CD14-positive monocyte (primary cell): ENCODE data around the gene CALB2. TPM values are rescaled to one million over a fixed set of nuclear protein-coding genes. Genes with fewer than 3 reads are reported as not detected.

Experiments
- DNase-seq, 3 donors: peaks; one replicate each; pipeline ENCODE4 v3.0.0-alpha.2; 2011 to 2022
- H2AFZ ChIP-seq: 2 replicates; pipeline ENCODE4 v1.6.0; 2012; ENCODE audit warnings: mild to moderate bottlenecking, low read depth, low read length, inconsistent platforms; ENCODE audit not compliant: insufficient read depth, poor library complexity, severe bottlenecking
- H3K27ac ChIP-seq, 2 donors: 1 replicate in 1 of 2; 2 replicates in 1 of 2; pipeline ENCODE4 v1.5.1; 2012 to 2013; ENCODE audit warnings: low read length in 2 of 2, control low read depth in 1 of 2, inconsistent platforms in 1 of 2, low read depth in 1 of 2, mild to moderate bottlenecking in 1 of 2
- H3K27me3 ChIP-seq, 2 donors: one replicate each; pipeline versions ENCODE4 v1.6.0 to v1.6.1; 2011 to 2013; ENCODE audit warnings: low read length in 2 of 2; ENCODE audit not compliant: control insufficient read depth in 2 of 2, insufficient read depth in 2 of 2
- H3K36me3 ChIP-seq, 2 donors: replicated peaks in 1 of 2; 1 replicate in 1 of 2; 2 replicates in 1 of 2; pipeline versions ENCODE4 v1.5.1 to v1.6.1; 2012 to 2013; ENCODE audit warnings: low read length in 2 of 2, control low read depth in 1 of 2, inconsistent platforms in 1 of 2, mild to moderate bottlenecking in 1 of 2; ENCODE audit not compliant: insufficient read depth in 2 of 2, control insufficient read depth in 1 of 2
- H3K4me1 ChIP-seq, 2 donors: 1 replicate in 1 of 2; 2 replicates in 1 of 2; pipeline versions ENCODE4 v1.5.1 to v1.6.1; 2012 to 2013; ENCODE audit warnings: low read length in 2 of 2, control low read depth in 1 of 2, inconsistent platforms in 1 of 2, mild to moderate bottlenecking in 1 of 2, moderate library complexity in 1 of 2; ENCODE audit not compliant: insufficient read depth in 2 of 2, control insufficient read depth in 1 of 2
- H3K4me2 ChIP-seq: replicated peaks from 2 replicates; pipeline ENCODE3; 2012; ENCODE audit warnings: low read length, moderate library complexity, mild to moderate bottlenecking; ENCODE audit not compliant: poor library complexity, severe bottlenecking; ENCODE audit errors: extremely low read depth
- H3K4me3 ChIP-seq, 3 experiments: fragments of 200-600 bp in 1 of 3; sonication (generic) in 1 of 3; replicated peaks in 1 of 3; 1 replicate in 2 of 3; 2 replicates in 1 of 3; pipeline ENCODE4 v1.5.1; 2011 to 2013; ENCODE audit warnings: low read length in 3 of 3, mild to moderate bottlenecking in 3 of 3, control low read depth in 2 of 3, low read depth in 2 of 3, inconsistent platforms in 1 of 3, moderate library complexity in 1 of 3
- H3K79me2 ChIP-seq: 2 replicates; pipeline ENCODE4 v1.6.0; 2012; ENCODE audit warnings: mild to moderate bottlenecking, control low read depth, inconsistent platforms, low read length, moderate library complexity; ENCODE audit not compliant: insufficient read depth
- H3K9ac ChIP-seq: 2 replicates; pipeline ENCODE4 v1.6.0; 2017; ENCODE audit warnings: low read length, mild to moderate bottlenecking; ENCODE audit not compliant: insufficient read depth, poor library complexity, severe bottlenecking
- H3K9me3 ChIP-seq, 2 donors: replicated peaks in 1 of 2; 1 replicate in 1 of 2; 2 replicates in 1 of 2; pipeline versions ENCODE4 v1.5.1 to v1.6.1; 2012 to 2013; ENCODE audit warnings: low read length in 2 of 2, control low read depth in 1 of 2; ENCODE audit not compliant: control insufficient read depth in 1 of 2, insufficient read depth in 1 of 2
- H4K20me1 ChIP-seq: 2 replicates; pipeline ENCODE4 v1.6.0; 2012; ENCODE audit warnings: mild to moderate bottlenecking, low read length, control low read depth, moderate library complexity; ENCODE audit not compliant: insufficient read depth
- H3K27ac Mint-ChIP-seq, 7 donors: one replicate each; pipeline ENCODE4 v1.8.0; 2020; ENCODE audit warnings: mild to moderate bottlenecking in 7 of 7, mixed read lengths in 7 of 7, moderate library complexity in 6 of 7, inconsistent platforms in 2 of 7
- H3K27me3 Mint-ChIP-seq, 3 donors: one replicate each; pipeline ENCODE4 v1.8.0; 2021 to 2022; ENCODE audit warnings: low read depth in 3 of 3, mild to moderate bottlenecking in 3 of 3, mixed read lengths in 3 of 3, moderate library complexity in 3 of 3, inconsistent platforms in 1 of 3
- H3K36me3 Mint-ChIP-seq, 2 donors: one replicate each; pipeline ENCODE4 v1.8.0; 2020; ENCODE audit warnings: mixed read lengths in 2 of 2, inconsistent platforms in 1 of 2, mild to moderate bottlenecking in 1 of 2
- H3K4me1 Mint-ChIP-seq: one replicate; pipeline ENCODE4 v1.8.0; 2020; ENCODE audit warnings: mild to moderate bottlenecking, mixed read lengths
- H3K4me3 Mint-ChIP-seq, 2 donors: one replicate each; pipeline ENCODE4 v1.8.0; 2020; ENCODE audit warnings: mild to moderate bottlenecking in 2 of 2, mixed read lengths in 2 of 2, moderate library complexity in 1 of 2
- H3K9me3 Mint-ChIP-seq, 7 donors: one replicate each; pipeline ENCODE4 v1.8.0; 2020 to 2022; ENCODE audit warnings: mixed read lengths in 7 of 7, mild to moderate bottlenecking in 6 of 7, moderate library complexity in 6 of 7, inconsistent platforms in 2 of 7
- WGBS: methylation state at CpG from one replicate; pipeline ENCODE4 v1.1.5; 2013; ENCODE audit warnings: missing lambda C conversion rate; ENCODE audit not compliant: insufficient coverage; 5-methylcytosine and 5-hydroxymethylcytosine counted together
- intact Hi-C, 2 donors: fragments of 100-400 bp; cut with micrococcal nuclease; formaldehyde crosslinking; loops; one replicate each; pipeline versions ENCODE4 v1.15.0 to v1.15.1; 2023
- polyA plus RNA-seq, 3 donors: library from polyadenylated mRNA; depleted of rRNA in 1 of 3; unstranded in 2 of 3; stranded (reverse) in 1 of 3; fragments of 300-500 nt in 2 of 3; fragments of >200 nt in 1 of 3; fragmentation: Illumina TruSeq in 2 of 3; gene quantifications; 1 replicate in 2 of 3; 2 replicates in 1 of 3; pipeline ENCODE4 v1.2.3, GENCODE V29; 2012 to 2021
- TF ChIP-seq, protein P1 (sequence below): fragments of 200-600 bp; IDR thresholded peaks from one replicate; pipeline ENCODE4 v1.8.0; 2022; ENCODE audit warnings: antibody characterized with exemption, mild to moderate bottlenecking

The CALB2 gene
- polyA plus RNA-seq, 3 donors = not detected

DNA sequence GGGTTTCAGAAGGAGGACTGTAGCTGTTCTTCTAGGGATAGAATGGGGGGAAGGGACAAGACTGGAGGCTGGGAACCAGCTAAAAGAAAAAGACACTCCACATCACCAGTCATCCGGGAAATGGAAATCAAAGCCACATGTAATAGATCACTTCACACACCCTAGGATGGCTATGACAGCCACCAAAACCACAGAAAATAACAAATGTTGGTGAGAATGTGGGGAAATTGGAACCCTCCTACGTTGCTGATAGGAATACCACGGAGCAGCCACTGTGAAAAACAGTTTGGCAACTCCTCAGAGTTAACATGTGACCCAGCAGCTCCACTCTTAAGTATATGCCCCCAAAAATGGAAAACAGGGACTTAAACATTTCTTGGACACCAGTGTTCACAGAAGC is 81.0 kb downstream of the CALB2 start:
- intact Hi-C loops = no loop called here
- Mint-ChIP-seq H3K4me3 (no peak overlapping the region), H3K4me1 (no peaks in the 10 kb centered on the region), H3K36me3 (no peaks in the 10 kb centered on the region), H3K27ac (no peak overlapping the region), H3K27me3 (peaks cover 9 to 18% (median 12%) of the 10 kb centered on the region in 3 donors), H3K9me3 (peaks cover 16 to 43% (median 30%) of the 10 kb centered on the region in 7 donors)
- Histone ChIP-seq H3K9me3 (peaks cover 25 to 36% of the 10 kb centered on the region in 2 donors), H3K4me3 (no peak overlapping the region), H3K79me2 (no peaks in the 10 kb centered on the region), H3K9ac (no peak overlapping the region), H2AFZ (no peak overlapping the region), H3K4me1 (no peaks in the 10 kb centered on the region), H3K36me3 (no peaks in the 10 kb centered on the region), H3K27me3 (peaks cover 0 to 2% of the 10 kb centered on the region in 2 donors), H4K20me1 (no peaks in the 10 kb centered on the region), H3K4me2 (no peak overlapping the region), H3K27ac (no peak overlapping the region)
- TF ChIP-seq, protein P1, sequence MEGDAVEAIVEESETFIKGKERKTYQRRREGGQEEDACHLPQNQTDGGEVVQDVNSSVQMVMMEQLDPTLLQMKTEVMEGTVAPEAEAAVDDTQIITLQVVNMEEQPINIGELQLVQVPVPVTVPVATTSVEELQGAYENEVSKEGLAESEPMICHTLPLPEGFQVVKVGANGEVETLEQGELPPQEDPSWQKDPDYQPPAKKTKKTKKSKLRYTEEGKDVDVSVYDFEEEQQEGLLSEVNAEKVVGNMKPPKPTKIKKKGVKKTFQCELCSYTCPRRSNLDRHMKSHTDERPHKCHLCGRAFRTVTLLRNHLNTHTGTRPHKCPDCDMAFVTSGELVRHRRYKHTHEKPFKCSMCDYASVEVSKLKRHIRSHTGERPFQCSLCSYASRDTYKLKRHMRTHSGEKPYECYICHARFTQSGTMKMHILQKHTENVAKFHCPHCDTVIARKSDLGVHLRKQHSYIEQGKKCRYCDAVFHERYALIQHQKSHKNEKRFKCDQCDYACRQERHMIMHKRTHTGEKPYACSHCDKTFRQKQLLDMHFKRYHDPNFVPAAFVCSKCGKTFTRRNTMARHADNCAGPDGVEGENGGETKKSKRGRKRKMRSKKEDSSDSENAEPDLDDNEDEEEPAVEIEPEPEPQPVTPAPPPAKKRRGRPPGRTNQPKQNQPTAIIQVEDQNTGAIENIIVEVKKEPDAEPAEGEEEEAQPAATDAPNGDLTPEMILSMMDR = no peak
- DNase-seq = no peak
- WGBS = no CpG with 5 or more reads among the region's 3 CpGs

Other genes starting within 250 kb of the CALB2 start
- gene HYDIN, start 128.0 kb upstream of the CALB2 start, polyA plus RNA-seq = not detected
- gene CMTR2, start 69.3 kb upstream of the CALB2 start, polyA plus RNA-seq = 10 to 100 TPM in 2 of 3 donors, 1 to 10 TPM in 1; 4.3 to 12.7 (median 11.5) TPM
- gene TLE7, start 83.3 kb downstream of the CALB2 start, polyA plus RNA-seq = not detected
- 1 to 10 TPM; 2.1 to 3.9 (median 2.8) TPM for gene ZNF23, start 103.5 kb downstream of the CALB2 start, polyA plus RNA-seq
- under 1 TPM in 2 of 3 donors, not detected in 1; 0.41 to 0.80 TPM for gene ZNF19, start 130.6 kb downstream of the CALB2 start, polyA plus RNA-seq
- gene CHST4, start 167.7 kb downstream of the CALB2 start, polyA plus RNA-seq = not detected
- not detected for gene TAT, start 218.4 kb downstream of the CALB2 start, polyA plus RNA-seq